OCI-LY1 (cell line): ENCODE data around the gene REV3L.

Experiments used
- H2AFZ ChIP-seq: fragments of 200-600 bp; sonication (generic), shearing (Covaris generic); 2 replicates; pipeline ENCODE4 v1.6.0; 2014; ENCODE audit warnings: antibody characterized with exemption, mild to moderate bottlenecking, low read length
- H3F3A ChIP-seq: fragments of 200-600 bp; sonication (generic), shearing (Covaris generic); 2 replicates; pipeline ENCODE4 v1.6.0; 2014; ENCODE audit warnings: mild to moderate bottlenecking, antibody characterized with exemption, low read length, moderate library complexity; ENCODE audit not compliant: insufficient read depth
- H3K27ac ChIP-seq: fragments of 200-600 bp; sonication (generic); 2 replicates; pipeline ENCODE4 v1.5.1; 2014; ENCODE audit warnings: low read length, mixed run types, mild to moderate bottlenecking, low read depth; ENCODE audit not compliant: poor library complexity, severe bottlenecking
- H3K27me3 ChIP-seq: fragments of 200-600 bp; sonication (generic); 2 replicates; pipeline ENCODE4 v1.6.0; 2014; ENCODE audit warnings: antibody characterized with exemption, mild to moderate bottlenecking, low read length, moderate library complexity; ENCODE audit not compliant: insufficient read depth
- H3K36me3 ChIP-seq: fragments of 200-600 bp; sonication (generic); 2 replicates; pipeline ENCODE4 v1.6.1; 2014; ENCODE audit warnings: mild to moderate bottlenecking, antibody characterized with exemption, low read length, moderate library complexity, mixed read lengths; ENCODE audit not compliant: insufficient read depth
- H3K4me1 ChIP-seq: fragments of 200-600 bp; sonication (generic); 2 replicates; pipeline ENCODE4 v1.5.1; 2014; ENCODE audit warnings: mild to moderate bottlenecking, low read length, moderate library complexity; ENCODE audit not compliant: insufficient read depth, severe bottlenecking
- H3K4me2 ChIP-seq: fragments of 200-600 bp; sonication (generic), shearing (Covaris generic); 2 replicates; pipeline ENCODE4 v1.6.1; 2014; ENCODE audit warnings: low read length
- H3K4me3 ChIP-seq: fragments of 200-600 bp; sonication (generic); 2 replicates; pipeline ENCODE4 v1.5.1; 2014; ENCODE audit warnings: low read length, low read depth, mild to moderate bottlenecking, mixed read lengths; ENCODE audit not compliant: poor library complexity, severe bottlenecking
- H3K79me2 ChIP-seq: fragments of 200-600 bp; shearing (Covaris generic); 2 replicates; pipeline ENCODE4 v1.6.1; 2016; ENCODE audit warnings: mixed run types, low read length, mixed read lengths; ENCODE audit not compliant: insufficient read depth
- H3K9ac ChIP-seq: fragments of 200-600 bp; sonication (generic), shearing (Covaris generic); 2 replicates; pipeline ENCODE4 v1.6.1; 2014; ENCODE audit warnings: mild to moderate bottlenecking, low read length, mixed read lengths
- H3K9me2 ChIP-seq: fragments of 200-600 bp; sonication (generic), shearing (Covaris generic); 2 replicates; pipeline ENCODE4 v1.6.1; 2014; ENCODE audit warnings: low read depth, mild to moderate bottlenecking, low read length, mixed read lengths
- H3K9me3 ChIP-seq: fragments of 200-600 bp; shearing (Covaris generic); 2 replicates; pipeline ENCODE4 v1.6.1; 2014; ENCODE audit warnings: low read length, mixed read lengths
- H4K20me1 ChIP-seq: fragments of 200-600 bp; sonication (generic), shearing (Covaris generic); 2 replicates; pipeline ENCODE4 v1.6.0; 2016; ENCODE audit warnings: mild to moderate bottlenecking, low read length; ENCODE audit not compliant: insufficient read depth
- CTCF ChIP-seq: fragments of 200-600 bp; sonication (generic), shearing (Covaris generic); IDR thresholded peaks from 2 replicates; pipeline ENCODE4 v1.5.1; 2017; ENCODE audit warnings: mild to moderate bottlenecking, antibody characterized with exemption, low read length, moderate library complexity, mixed read lengths
- EZH2 ChIP-seq: fragments of 200-600 bp; sonication (generic), shearing (Covaris generic); IDR thresholded peaks from 2 replicates; pipeline ENCODE4 v1.8.0; 2017; ENCODE audit warnings: borderline replicate concordance, mixed run types, mild to moderate bottlenecking, antibody characterized with exemption, low read length, moderate library complexity, mixed read lengths

Gene REV3L

GRCh38 chr6:111490067-111490466 lies 7.0 kb upstream of the REV3L start:
- Histone ChIP-seq H3K9ac (no peak overlapping the region), H3K36me3 (peaks cover 18% of the 10 kb centered on the region), H3F3A (no peaks in the 10 kb centered on the region), H3K27ac (no peak overlapping the region), H4K20me1 (no peaks in the 10 kb centered on the region), H3K4me1 (peaks cover 11% of the 10 kb centered on the region), H3K4me2 (no peak overlapping the region), H3K9me3 (no peaks in the 10 kb centered on the region), H3K79me2 (peaks cover 7% of the 10 kb centered on the region), H2AFZ (no peak overlapping the region), H3K4me3 (no peak overlapping the region), H3K27me3 (no peaks in the 10 kb centered on the region), H3K9me2 (no peaks in the 10 kb centered on the region)
- no peak for TF ChIP-seq CTCF
- no peak for TF ChIP-seq EZH2

- no peak for TF ChIP-seq EZH2
- TF ChIP-seq CTCF, result no peak
- H3K79me2 ChIP-seq, result peaks cover 8% of the 10 kb centered on the region
- no peak overlapping the region for H3K27ac ChIP-seq
- H4K20me1 ChIP-seq, result no peaks in the 10 kb centered on the region
- no peaks in the 10 kb centered on the region for H3K9me2 ChIP-seq
- no peaks in the 10 kb centered on the region for H3K9me3 ChIP-seq
- no peaks in the 10 kb centered on the region for H3F3A ChIP-seq
- H3K27me3 ChIP-seq, result no peaks in the 10 kb centered on the region
- peaks cover 21% of the 10 kb centered on the region for H3K4me1 ChIP-seq
- no peak overlapping the region for H2AFZ ChIP-seq
- no peak overlapping the region for H3K4me2 ChIP-seq
- H3K36me3 ChIP-seq, result peaks cover 18% of the 10 kb centered on the region
- no peak overlapping the region for H3K9ac ChIP-seq
- no peak overlapping the region for H3K4me3 ChIP-seq
Measured at GRCh38 chr6:111487661-111488060, 4.6 kb upstream of the REV3L start.

DNA sequence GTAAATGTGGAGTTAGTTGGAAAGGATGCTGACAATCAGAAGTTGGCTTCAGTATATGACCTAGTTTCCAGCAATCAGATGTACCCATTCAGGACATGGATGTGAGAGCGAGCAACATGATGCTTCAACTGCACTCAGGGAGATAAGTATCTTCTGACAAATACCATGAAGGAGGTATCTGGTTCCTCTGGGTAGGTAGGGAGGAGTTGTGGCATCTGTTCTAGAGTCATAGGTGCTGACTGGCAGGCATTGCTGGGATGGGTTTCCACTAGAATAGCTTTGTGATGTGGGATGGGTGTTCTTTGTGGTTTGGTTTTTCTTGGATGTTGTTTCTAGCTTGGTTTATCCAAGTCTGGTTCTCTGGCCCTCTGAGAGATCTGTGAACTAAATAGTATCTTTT lies 3.9 kb upstream of the REV3L start:
- no peak overlapping the region for H3K27ac ChIP-seq
- no peak overlapping the region for H3K4me3 ChIP-seq
- H3K4me2 ChIP-seq, result no peak overlapping the region
- no peaks in the 10 kb centered on the region for H4K20me1 ChIP-seq
- peaks cover 21% of the 10 kb centered on the region for H3K4me1 ChIP-seq
- H3F3A ChIP-seq, result no peaks in the 10 kb centered on the region
- no peaks in the 10 kb centered on the region for H3K9me2 ChIP-seq
- no peak overlapping the region for H3K9ac ChIP-seq
- H3K27me3 ChIP-seq, result no peaks in the 10 kb centered on the region
- H3K79me2 ChIP-seq, result peaks cover 12% of the 10 kb centered on the region
- no peak overlapping the region for H2AFZ ChIP-seq
- TF ChIP-seq EZH2 (no peak), CTCF (no peak)
- peaks cover 18% of the 10 kb centered on the region for H3K36me3 ChIP-seq
- H3K9me3 ChIP-seq, result no peaks in the 10 kb centered on the region
